MCF 10A (cell line): ENCODE results near the gene ARIH1. TPM values are rescaled to one million over a fixed set of nuclear protein-coding genes. Genes with fewer than 3 reads are reported as not detected.
"Not testable (repeated sequence)": the region's sequence is repeated elsewhere in the genome, so short reads cannot be mapped to it uniquely, and the experiment has no call there.

ENCODE experiments used
- BruUV-seq: library from RNA; stranded (reverse); fragments of 400-500 nt; replicated peaks from 2 replicates; lab custom pipeline; 2021; lab: Mats Ljungman, UMichigan
- CTCF ChIA-PET: fragments of 300-600 bp; sonication (Branson Sonifier 250); formaldehyde crosslinking; extraction: SDS; loops from one replicate; lab custom pipeline; 2021; ENCODE audit warnings: antibody characterized with exemption, inconsistent platforms; lab: Yijun Ruan, JAX
- POLR2A ChIA-PET: fragments of 300-600, 350-650 bp; sonication (Branson Sonifier 250); formaldehyde crosslinking; extraction: SDS; loops from one replicate; lab custom pipeline; 2020; ENCODE audit warnings: antibody characterized with exemption, inconsistent platforms; lab: Yijun Ruan, JAX
- DNase-seq: peaks from one replicate; pipeline ENCODE4 v3.0.0-alpha.2; 2018; ENCODE audit not compliant: unreplicated experiment
- H3K27ac Mint-ChIP-seq: one replicate; pipeline ENCODE4 v1.8.0; 2022; ENCODE audit warnings: mild to moderate bottlenecking, low read depth, mixed read lengths; ENCODE audit not compliant: unreplicated experiment
- H3K27me3 Mint-ChIP-seq: one replicate; pipeline ENCODE4 v1.8.0; 2022; ENCODE audit warnings: mixed read lengths; ENCODE audit not compliant: insufficient read depth, unreplicated experiment
- H3K36me3 Mint-ChIP-seq: one replicate; pipeline ENCODE4 v1.8.0; 2022; ENCODE audit warnings: mild to moderate bottlenecking, moderate library complexity, mixed read lengths; ENCODE audit not compliant: insufficient read depth, unreplicated experiment
- H3K4me1 Mint-ChIP-seq: one replicate; pipeline ENCODE4 v1.8.0; 2022; ENCODE audit warnings: mixed read lengths; ENCODE audit not compliant: insufficient read depth, unreplicated experiment
- H3K4me3 Mint-ChIP-seq: one replicate; pipeline ENCODE4 v1.8.0; 2022; ENCODE audit warnings: mild to moderate bottlenecking, moderate library complexity, mixed read lengths; ENCODE audit not compliant: unreplicated experiment
- H3K9me3 Mint-ChIP-seq: one replicate; pipeline ENCODE4 v1.8.0; 2022; ENCODE audit warnings: mixed read lengths; ENCODE audit not compliant: unreplicated experiment
- intact Hi-C: fragments of 100-400 bp; cut with micrococcal nuclease; formaldehyde crosslinking; loops from 2 replicates; pipeline ENCODE4 v1.14.1; 2022
- total RNA-seq: library from RNA; stranded (reverse); gene quantifications from 2 replicates; pipeline ENCODE4 v1.2.3, GENCODE V29; 2022
- TF ChIP-seq, protein P1 (sequence below): fragments of 200-600 bp; IDR thresholded peaks from one replicate; pipeline ENCODE4 v1.8.0; 2022; ENCODE audit warnings: antibody characterized with exemption, mild to moderate bottlenecking; ENCODE audit not compliant: unreplicated experiment

Gene ARIH1
- total RNA-seq, 1 experiment from 2014 or later: 235 TPM

DNA sequence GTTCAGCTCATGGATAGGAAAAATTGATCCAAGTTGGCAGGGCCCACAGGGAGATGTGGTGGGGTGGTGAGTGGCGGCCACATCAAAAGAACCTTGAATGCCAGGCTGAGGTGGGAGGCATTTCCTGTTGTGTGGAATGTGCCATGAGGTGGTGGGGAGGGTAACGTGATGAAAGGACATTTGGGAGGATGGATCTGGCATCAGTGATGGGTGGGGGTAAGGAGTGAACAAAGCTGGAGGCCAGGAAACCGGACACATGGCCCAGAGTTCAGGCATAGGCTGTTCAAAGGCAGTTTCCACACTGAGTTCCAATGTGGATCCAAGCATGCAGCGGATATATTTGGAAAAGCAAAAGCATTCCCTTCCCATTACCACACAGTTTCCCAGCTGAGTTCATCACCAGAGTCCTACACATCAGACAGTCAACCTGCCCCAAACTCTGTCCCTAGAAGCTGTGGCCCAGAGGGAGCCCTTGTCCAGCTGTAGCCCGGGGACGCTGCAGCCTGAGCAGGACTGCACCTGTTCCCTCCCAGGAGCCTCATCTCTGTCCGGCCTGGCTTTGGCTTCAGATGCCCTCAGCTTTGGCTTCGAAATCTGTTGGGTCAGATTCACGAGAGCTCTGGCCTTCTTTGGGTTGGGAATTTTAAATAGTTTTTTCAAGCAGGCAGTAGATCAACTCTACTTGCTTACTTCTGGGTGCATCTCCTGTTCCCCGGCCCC, 142.5 kb downstream of the ARIH1 start:
- CTCF ChIA-PET: no interaction called here

DNA sequence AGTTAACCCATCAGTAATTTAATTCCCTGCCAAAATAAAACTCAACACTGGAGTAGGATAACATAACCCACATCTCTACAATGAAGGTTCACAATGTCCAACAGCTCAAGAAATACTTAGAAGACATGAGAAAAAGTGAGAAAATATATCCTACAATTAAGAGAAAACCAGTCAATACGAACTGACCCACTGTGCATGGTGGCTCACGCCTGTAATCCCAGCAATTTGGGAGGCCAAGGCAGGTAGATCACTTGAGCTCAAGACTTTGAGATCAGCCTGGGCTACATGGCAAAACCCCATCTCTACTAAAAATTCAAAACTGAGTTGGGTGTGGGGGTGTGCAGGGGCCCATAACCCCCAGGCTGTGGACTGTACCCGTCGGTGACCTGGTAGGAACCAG, 149.7 kb downstream of the ARIH1 start:
- POLR2A ChIA-PET, H3K27ac Mint-ChIP-seq, H3K4me3 Mint-ChIP-seq, H3K27me3 Mint-ChIP-seq, intact Hi-C loops, H3K36me3 Mint-ChIP-seq, DNase-seq, H3K4me1 Mint-ChIP-seq, BruUV-seq, H3K9me3 Mint-ChIP-seq, CTCF ChIA-PET: not testable (repeated sequence)

More for the DNA sequence above, 142.5 kb downstream of the ARIH1 start:
- TF ChIP-seq, protein P1, sequence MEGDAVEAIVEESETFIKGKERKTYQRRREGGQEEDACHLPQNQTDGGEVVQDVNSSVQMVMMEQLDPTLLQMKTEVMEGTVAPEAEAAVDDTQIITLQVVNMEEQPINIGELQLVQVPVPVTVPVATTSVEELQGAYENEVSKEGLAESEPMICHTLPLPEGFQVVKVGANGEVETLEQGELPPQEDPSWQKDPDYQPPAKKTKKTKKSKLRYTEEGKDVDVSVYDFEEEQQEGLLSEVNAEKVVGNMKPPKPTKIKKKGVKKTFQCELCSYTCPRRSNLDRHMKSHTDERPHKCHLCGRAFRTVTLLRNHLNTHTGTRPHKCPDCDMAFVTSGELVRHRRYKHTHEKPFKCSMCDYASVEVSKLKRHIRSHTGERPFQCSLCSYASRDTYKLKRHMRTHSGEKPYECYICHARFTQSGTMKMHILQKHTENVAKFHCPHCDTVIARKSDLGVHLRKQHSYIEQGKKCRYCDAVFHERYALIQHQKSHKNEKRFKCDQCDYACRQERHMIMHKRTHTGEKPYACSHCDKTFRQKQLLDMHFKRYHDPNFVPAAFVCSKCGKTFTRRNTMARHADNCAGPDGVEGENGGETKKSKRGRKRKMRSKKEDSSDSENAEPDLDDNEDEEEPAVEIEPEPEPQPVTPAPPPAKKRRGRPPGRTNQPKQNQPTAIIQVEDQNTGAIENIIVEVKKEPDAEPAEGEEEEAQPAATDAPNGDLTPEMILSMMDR: no peak
- POLR2A ChIA-PET: no interaction called here
- Mint-ChIP-seq H3K27ac (no peak overlapping the region), H3K36me3 (no peaks in the 10 kb centered on the region), H3K4me3 (no peak overlapping the region), H3K27me3 (no peaks in the 10 kb centered on the region), H3K9me3 (no peaks in the 10 kb centered on the region), H3K4me1 (no peaks in the 10 kb centered on the region)
- no peak for DNase-seq
- intact Hi-C loops: no loop called here
- no TSS peak for BruUV-seq

DNA sequence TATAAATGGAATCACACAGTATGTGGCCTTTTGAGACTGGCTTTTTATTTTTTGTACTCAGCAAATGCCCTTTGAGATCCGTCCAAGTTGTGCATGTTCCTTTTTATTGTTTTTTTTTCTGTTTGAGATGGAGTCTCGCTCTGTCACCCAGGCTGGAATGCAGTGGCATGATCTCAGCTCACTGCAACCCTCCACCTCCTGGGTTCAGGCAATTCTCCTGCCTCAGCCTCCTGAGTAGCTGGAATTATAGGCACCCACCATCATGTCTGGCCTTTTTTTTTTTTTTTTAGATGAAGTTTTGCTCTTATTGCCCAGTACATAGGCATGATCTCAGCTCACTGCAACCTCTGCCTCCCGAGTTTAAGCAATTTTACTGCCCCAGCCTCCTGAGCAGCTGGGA, 152.0 kb downstream of the ARIH1 start:
- H3K36me3 Mint-ChIP-seq, H3K4me3 Mint-ChIP-seq, intact Hi-C loops, H3K27me3 Mint-ChIP-seq, H3K4me1 Mint-ChIP-seq, H3K9me3 Mint-ChIP-seq, H3K27ac Mint-ChIP-seq, DNase-seq, POLR2A ChIA-PET, BruUV-seq: not testable (repeated sequence)
- CTCF ChIA-PET: interaction anchor here (0.7 to 2.2 kb wide), 2 partner anchors 26 to 62 kb away, joined by 4 to 5 read pairs; no protein-coding TSS in a partner anchor

DNA sequence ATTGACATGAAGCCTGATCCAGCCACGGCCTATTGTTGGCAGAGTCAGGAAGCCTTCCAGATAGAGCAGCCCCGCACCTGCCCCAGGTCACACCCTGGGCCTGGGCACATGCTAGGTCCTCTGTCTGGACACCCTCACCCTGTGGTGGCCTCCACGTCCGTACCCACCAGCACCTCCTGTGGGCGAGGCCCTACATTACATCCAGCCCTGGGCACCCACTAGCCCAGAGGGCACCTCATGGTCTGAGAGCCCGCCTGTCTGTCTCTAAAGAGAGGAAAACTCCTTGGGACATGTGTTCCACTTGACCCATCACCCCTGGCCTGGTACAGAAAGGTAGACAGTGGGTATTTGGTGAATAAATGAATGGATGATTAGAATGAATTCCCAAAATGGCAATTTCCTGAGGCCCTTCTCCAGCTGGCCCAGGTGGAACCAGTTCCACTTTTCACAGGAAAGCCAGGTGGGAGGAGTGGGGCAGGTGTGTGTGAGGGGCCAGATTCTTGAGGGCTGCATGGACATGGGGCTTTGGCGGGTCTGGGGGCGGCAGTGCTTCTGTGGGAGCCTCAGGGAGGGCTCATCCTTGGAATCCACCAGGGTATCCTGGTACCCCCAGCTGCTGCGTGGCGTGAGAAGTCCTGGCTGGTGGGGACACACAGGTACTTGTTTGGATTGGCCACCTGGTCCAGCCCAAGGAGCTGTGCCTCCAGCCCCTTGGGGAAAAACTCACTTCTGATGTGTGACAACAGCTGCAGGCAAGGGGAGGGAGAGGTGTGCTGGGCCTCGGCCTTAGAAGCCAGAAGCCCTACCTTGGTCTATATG, 154.3 kb downstream of the ARIH1 start:
- DNase-seq, H3K9me3 Mint-ChIP-seq, H3K27ac Mint-ChIP-seq, H3K36me3 Mint-ChIP-seq, intact Hi-C loops, BruUV-seq, H3K4me3 Mint-ChIP-seq, H3K4me1 Mint-ChIP-seq, H3K27me3 Mint-ChIP-seq: not testable (repeated sequence)
- ChIA-PET CTCF (interaction anchor here (0.7 to 1.1 kb wide), 2 partner anchors 29 to 453 kb away, joined by 3 to 4 read pairs; no protein-coding TSS in a partner anchor), POLR2A (interaction anchor here (0.6 kb wide), 1 partner anchor 494 kb away, joined by 4 read pairs; no protein-coding TSS in a partner anchor)
- TF ChIP-seq, protein P1: peak; percentile 14

DNA sequence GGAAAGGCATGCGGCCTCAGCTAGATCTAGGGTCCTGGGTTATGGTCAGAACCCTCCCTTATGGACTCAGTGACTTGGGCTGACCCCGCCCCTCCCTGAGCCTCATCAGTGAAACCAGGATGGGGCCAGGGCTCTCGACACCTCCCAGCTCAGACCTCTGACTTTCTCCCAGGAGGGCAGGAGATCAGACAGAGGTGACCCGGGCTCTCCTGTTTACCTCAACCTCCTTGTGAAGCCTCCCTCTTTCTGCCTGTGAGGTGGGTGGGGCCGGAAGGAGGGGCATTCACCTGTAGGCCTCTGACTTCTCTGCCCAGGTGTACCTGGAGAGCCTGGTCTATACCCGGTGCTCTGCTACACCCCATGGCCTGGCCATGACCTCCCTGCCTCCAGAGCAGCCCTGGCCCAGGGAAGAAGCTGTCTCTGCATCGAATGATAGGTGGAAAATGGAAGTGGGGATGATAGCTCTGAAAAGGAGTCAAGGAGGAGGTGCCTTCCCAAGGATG, 155.0 kb downstream of the ARIH1 start:
- ChIA-PET POLR2A (interaction anchor here (0.6 kb wide), 1 partner anchor 495 kb away, joined by 4 read pairs; no protein-coding TSS in a partner anchor), CTCF (interaction anchor here (1.1 kb wide), 1 partner anchor 29 kb away, joined by 3 read pairs; no protein-coding TSS in a partner anchor)
- H3K4me3 Mint-ChIP-seq, H3K27ac Mint-ChIP-seq, intact Hi-C loops, H3K27me3 Mint-ChIP-seq, BruUV-seq, DNase-seq, H3K36me3 Mint-ChIP-seq, H3K9me3 Mint-ChIP-seq, H3K4me1 Mint-ChIP-seq: not testable (repeated sequence)

DNA sequence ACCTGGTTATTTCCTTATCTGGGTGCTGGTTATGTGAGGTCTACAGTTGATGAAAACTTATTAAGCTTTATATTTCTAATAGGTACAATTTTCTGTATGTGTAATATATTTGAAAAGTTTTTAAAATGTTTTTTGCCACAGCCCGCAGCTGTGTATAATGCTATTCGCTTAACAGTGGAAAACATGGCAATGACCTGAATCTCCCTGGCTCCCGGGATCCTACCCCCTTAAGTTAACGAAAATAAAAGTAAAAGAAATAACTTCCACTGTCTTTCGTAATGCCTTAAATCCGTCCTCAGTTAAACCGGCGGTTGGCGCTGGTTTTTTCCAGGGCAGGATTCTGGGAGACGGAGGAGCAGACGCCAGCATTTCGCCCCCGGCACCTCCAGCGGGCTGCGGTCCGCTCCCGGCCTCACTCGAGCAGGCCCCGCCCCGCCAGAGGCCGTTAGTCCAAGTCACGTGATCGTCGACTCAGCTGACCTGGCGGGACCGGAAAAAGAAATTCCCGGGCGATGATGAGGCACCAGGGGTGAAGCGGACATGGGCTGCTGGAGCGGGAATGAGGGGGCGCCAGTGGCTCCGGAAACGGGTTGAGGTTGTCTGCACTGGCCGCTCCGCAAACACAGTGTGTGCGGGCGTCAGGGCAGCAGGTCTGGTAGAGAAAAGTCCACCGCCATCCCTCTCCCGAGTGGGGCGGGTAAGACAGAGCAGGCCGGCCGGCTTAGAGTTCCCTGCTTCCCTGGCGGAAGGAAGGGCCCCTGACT, 162.6 kb downstream of the ARIH1 start:
- H3K27me3 Mint-ChIP-seq, H3K36me3 Mint-ChIP-seq, H3K9me3 Mint-ChIP-seq, H3K4me1 Mint-ChIP-seq, intact Hi-C loops, CTCF ChIA-PET, H3K27ac Mint-ChIP-seq: not testable (repeated sequence)
- H3K4me3 Mint-ChIP-seq: peak overlapping the region; percentile 31
- TSS peak; percentile 97 for BruUV-seq
- DNase-seq: peak; percentile 75
- POLR2A ChIA-PET: interaction anchor here (0.6 kb wide), 1 partner anchor 49 kb away, joined by 3 read pairs; no protein-coding TSS in a partner anchor
